T-helper 17 cell (primary cell): ENCODE data around the gene ZNF365. TPM values are rescaled to one million over a fixed set of nuclear protein-coding genes. Genes with fewer than 3 reads are reported as not detected.

Experiments
- ATAC-seq: fragments of 150-1000 bp; cut with Tn5 transposase; 2 replicates; pipeline ENCODE4 v1.10.0; 2021; ENCODE audit warnings: mild to moderate bottlenecking, moderate library complexity
- DNase-seq, 3 donors: peaks; one replicate each; pipeline versions ENCODE4 v3.0.0 to v3.0.0-alpha.2; 2020 to 2021
- H3K9me3 ChIP-seq: one replicate; pipeline ENCODE4 v1.7.0; 2013; ENCODE audit warnings: low read length, mild to moderate bottlenecking; ENCODE audit not compliant: control insufficient read depth, poor library complexity, severe bottlenecking
- H3K27ac Mint-ChIP-seq: one replicate; pipeline ENCODE4 v1.8.0; 2022; ENCODE audit warnings: mild to moderate bottlenecking, moderate library complexity, mixed read lengths
- H3K27me3 Mint-ChIP-seq: one replicate; pipeline ENCODE4 v1.8.0; 2022; ENCODE audit warnings: mixed read lengths
- H3K36me3 Mint-ChIP-seq: one replicate; pipeline ENCODE4 v1.8.0; 2022; ENCODE audit warnings: low read depth, mixed read lengths
- H3K4me1 Mint-ChIP-seq: one replicate; pipeline ENCODE4 v1.8.0; 2022; ENCODE audit warnings: mild to moderate bottlenecking, mixed read lengths
- H3K4me3 Mint-ChIP-seq: one replicate; pipeline ENCODE4 v1.8.0; 2022; ENCODE audit warnings: mild to moderate bottlenecking, moderate library complexity, mixed read lengths
- total RNA-seq, 4 donors: library from RNA in 2 of 4; stranded (reverse) in 2 of 4; gene quantifications; one replicate each; pipeline ENCODE4 v1.2.3 and lab custom pipeline; 2022 to 2026

ZNF365 gene
- total RNA-seq: 1 to 10 TPM; 1.6 to 3.4 TPM
- 12.4 to 13.9 reads per million in 2 donors for total RNA-seq (lab: John Stamatoyannopoulos, UW)

GRCh38 chr10:62373995-62374861, at the start of gene ZNF365:
TSS of gene ZNF365 (plus strand) at chr10:62374369. CDS start at chr10:62376194, 1,825 bp downstream.
- H3K4me1 Mint-ChIP-seq: peaks cover 16% of the 10 kb centered on the region
- H3K27ac Mint-ChIP-seq: peak within 1 kb of the TSS; percentile 59

GRCh38 chr10:62326176-62326575, 48.0 kb upstream of the ZNF365 start:
- no peaks in the 10 kb centered on the region for H3K9me3 ChIP-seq
- Mint-ChIP-seq H3K4me1 (no peaks in the 10 kb centered on the region), H3K27ac (no peak overlapping the region), H3K27me3 (peaks cover 6% of the 10 kb centered on the region), H3K4me3 (no peak overlapping the region), H3K36me3 (no peaks in the 10 kb centered on the region)
- ATAC-seq (no peak), DNase-seq (no peak)

More at GRCh38 chr10:62373995-62374861, at the start of gene ZNF365:
- Mint-ChIP-seq H3K4me3 (peak within 1 kb of the TSS; percentile 90), H3K36me3 (peaks cover 2% of the 10 kb centered on the region), H3K27me3 (peaks cover 10% of the 10 kb centered on the region)
- no peaks in the 10 kb centered on the region for H3K9me3 ChIP-seq
- ATAC-seq (peak; percentile 90), DNase-seq (peak; percentile 22 to 55 (median 55))

- H3K4me3 Mint-ChIP-seq: no peak overlapping the region
- no peaks in the 10 kb centered on the region for H3K36me3 Mint-ChIP-seq
- no peaks in the 10 kb centered on the region for H3K27me3 Mint-ChIP-seq
- no peaks in the 10 kb centered on the region for H3K4me1 Mint-ChIP-seq
- no peaks in the 10 kb centered on the region for H3K9me3 ChIP-seq
- ATAC-seq (no peak), DNase-seq (no peak)
- no peak overlapping the region for H3K27ac Mint-ChIP-seq
These were observed 46.3 kb upstream of the ZNF365 start for GRCh38 chr10:62327885-62328284.

- Mint-ChIP-seq H3K4me3 (no peak overlapping the region), H3K4me1 (no peaks in the 10 kb centered on the region), H3K27ac (no peak overlapping the region), H3K27me3 (peaks cover 7% of the 10 kb centered on the region), H3K36me3 (no peaks in the 10 kb centered on the region)
- ATAC-seq (no peak), DNase-seq (no peak)
- no peaks in the 10 kb centered on the region for H3K9me3 ChIP-seq
These were observed 44.0 kb upstream of the ZNF365 start for GRCh38 chr10:62330213-62330612.

GRCh38 chr10:62332406-62332805, 41.8 kb upstream of the ZNF365 start:
- Mint-ChIP-seq H3K27ac (no peak overlapping the region), H3K4me3 (no peak overlapping the region)
- no peak for DNase-seq

GRCh38 chr10:62333135-62333889, 40.9 kb upstream of the ZNF365 start:
- DNase-seq (no peak), ATAC-seq (no peak)
- Mint-ChIP-seq H3K27ac (no peak overlapping the region), H3K4me3 (no peak overlapping the region), H3K4me1 (peaks cover 2% of the 10 kb centered on the region), H3K36me3 (no peaks in the 10 kb centered on the region), H3K27me3 (peaks cover 11% of the 10 kb centered on the region)
- no peaks in the 10 kb centered on the region for H3K9me3 ChIP-seq

More at GRCh38 chr10:62332406-62332805, 41.8 kb upstream of the ZNF365 start:
- H3K4me1 Mint-ChIP-seq: no peaks in the 10 kb centered on the region
- H3K27me3 Mint-ChIP-seq: peaks cover 7% of the 10 kb centered on the region
- H3K36me3 Mint-ChIP-seq: no peaks in the 10 kb centered on the region
- ATAC-seq: no peak
- H3K9me3 ChIP-seq: no peaks in the 10 kb centered on the region

GRCh38 chr10:62333988-62334682, 40.0 kb upstream of the ZNF365 start:
- Mint-ChIP-seq H3K4me1 (peaks cover 2% of the 10 kb centered on the region), H3K36me3 (no peaks in the 10 kb centered on the region), H3K4me3 (no peak overlapping the region), H3K27ac (no peak overlapping the region), H3K27me3 (peaks cover 11% of the 10 kb centered on the region)
- ATAC-seq (no peak), DNase-seq (no peak)
- H3K9me3 ChIP-seq: no peaks in the 10 kb centered on the region

GRCh38 chr10:62335326-62335725, 38.8 kb upstream of the ZNF365 start:
- Mint-ChIP-seq H3K4me3 (no peak overlapping the region), H3K27ac (no peak overlapping the region), H3K4me1 (peaks cover 2% of the 10 kb centered on the region), H3K27me3 (peaks cover 11% of the 10 kb centered on the region), H3K36me3 (no peaks in the 10 kb centered on the region)
- DNase-seq (no peak), ATAC-seq (no peak)
- no peaks in the 10 kb centered on the region for H3K9me3 ChIP-seq

- DNase-seq (no peak), ATAC-seq (no peak)
- no peak overlapping the region for H3K4me3 Mint-ChIP-seq
- peaks cover 2% of the 10 kb centered on the region for H3K4me1 Mint-ChIP-seq
- peaks cover 11% of the 10 kb centered on the region for H3K27me3 Mint-ChIP-seq
- H3K27ac Mint-ChIP-seq: no peak overlapping the region
- no peaks in the 10 kb centered on the region for H3K9me3 ChIP-seq
- no peaks in the 10 kb centered on the region for H3K36me3 Mint-ChIP-seq
These were observed 37.8 kb upstream of the ZNF365 start for GRCh38 chr10:62336404-62336803.

GRCh38 chr10:62341419-62341818, 32.8 kb upstream of the ZNF365 start:
- H3K36me3 Mint-ChIP-seq: no peaks in the 10 kb centered on the region
- no peak overlapping the region for H3K4me3 Mint-ChIP-seq
- peaks cover 4% of the 10 kb centered on the region for H3K27me3 Mint-ChIP-seq
- ATAC-seq (no peak), DNase-seq (no peak)
- no peaks in the 10 kb centered on the region for H3K9me3 ChIP-seq
- peaks cover 2% of the 10 kb centered on the region for H3K4me1 Mint-ChIP-seq
- no peak overlapping the region for H3K27ac Mint-ChIP-seq

- H3K27ac Mint-ChIP-seq: no peak overlapping the region
- peaks cover 3% of the 10 kb centered on the region for H3K27me3 Mint-ChIP-seq
- ATAC-seq (no peak), DNase-seq (no peak)
- H3K4me3 Mint-ChIP-seq: no peak overlapping the region
- peaks cover 2% of the 10 kb centered on the region for H3K4me1 Mint-ChIP-seq
- no peaks in the 10 kb centered on the region for H3K9me3 ChIP-seq
- no peaks in the 10 kb centered on the region for H3K36me3 Mint-ChIP-seq
These were observed 31.2 kb upstream of the ZNF365 start for GRCh38 chr10:62343000-62343399.

GRCh38 chr10:62348029-62348428, 26.1 kb upstream of the ZNF365 start:
- DNase-seq (no peak), ATAC-seq (no peak)
- H3K4me3 Mint-ChIP-seq: no peak overlapping the region
- no peaks in the 10 kb centered on the region for H3K9me3 ChIP-seq
- H3K36me3 Mint-ChIP-seq: peaks cover 2% of the 10 kb centered on the region
- H3K4me1 Mint-ChIP-seq: no peaks in the 10 kb centered on the region
- no peak overlapping the region for H3K27ac Mint-ChIP-seq
- no peaks in the 10 kb centered on the region for H3K27me3 Mint-ChIP-seq
